ENCODE measurements around the gene TGFB2. TPM values are rescaled to one million over a fixed set of nuclear protein-coding genes. Genes with fewer than 3 reads are reported as not detected.

Gene TGFB2
- total RNA-seq, 2 donors from 2014 or later = 2.7 to 4.0 TPM

DNA sequence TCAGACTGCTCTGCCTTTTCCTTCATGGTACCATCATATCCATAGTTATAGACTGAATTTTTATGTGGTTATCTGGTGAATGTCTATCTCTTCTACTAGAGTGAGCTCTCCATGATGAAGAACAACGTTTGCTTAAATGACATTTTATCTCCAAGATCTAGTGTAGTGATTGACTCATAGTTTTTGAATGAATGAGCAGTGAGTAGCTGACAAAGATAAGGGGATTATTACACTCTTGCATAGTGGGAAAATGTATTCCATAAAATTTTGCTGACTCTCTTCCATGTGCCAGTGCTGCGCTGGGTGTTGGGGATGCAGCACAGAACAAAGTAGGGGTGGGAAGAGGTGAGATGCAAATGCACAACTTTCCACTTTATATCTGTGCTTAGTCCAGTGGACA is 147.7 kb downstream of the TGFB2 start:
- DNase-seq (no peak), ATAC-seq (no peak)
- intact Hi-C loops (cut with DNase I) = no loop called here

GRCh38 chr1:218493986-218494385 is 148.8 kb downstream of the TGFB2 start:
- ATAC-seq = no peak
- no peak for DNase-seq
- intact Hi-C loops (cut with DNase I) = no loop called here

Other genes starting within 250 kb of the TGFB2 start
- 10 to 100 TPM; 18.5 to 25.0 TPM for gene RRP15, start 60.0 kb upstream of the TGFB2 start, total RNA-seq

Data from left cardiac atrium (tissue), 4 donors.